A673 (cell line): ENCODE measurements around the gene GDF10. TPM values are rescaled to one million over a fixed set of nuclear protein-coding genes. Genes with fewer than 3 reads are reported as not detected.

ENCODE experiments used
- BruUV-seq: library from RNA; stranded (reverse); fragments of 400-500 nt; replicated peaks from 2 replicates; lab custom pipeline; 2021; lab: Mats Ljungman, UMichigan
- CTCF ChIA-PET: fragments of 300-600 bp; sonication (Branson Sonifier 250); formaldehyde crosslinking; loops from one replicate; lab custom pipeline; 2022; ENCODE audit warnings: antibody characterized with exemption; lab: Charles Lee
- POLR2A ChIA-PET: fragments of 300-600 bp; sonication (Branson Sonifier 250); formaldehyde crosslinking; loops from one replicate; lab custom pipeline; 2022; ENCODE audit warnings: antibody characterized with exemption; ENCODE audit not compliant: low non-redundant PET; lab: Charles Lee
- DNase-seq: peaks from one replicate; pipeline ENCODE4 v3.0.0-alpha.2; 2015; ENCODE audit warnings: low spot score
- H3K27ac ChIP-seq: fragments of 200-600 bp; sonication (generic); 2 replicates; pipeline ENCODE4 v1.5.1; 2016; ENCODE audit warnings: mixed run types, low read depth, mild to moderate bottlenecking, mixed read lengths, antibody characterized with exemption, low read length; ENCODE audit not compliant: poor library complexity, severe bottlenecking
- H3K27me3 ChIP-seq: fragments of 200-600 bp; sonication (generic); replicated peaks from 2 replicates; pipeline ENCODE4 v1.6.1; 2017; ENCODE audit warnings: mixed run types, low read depth, mild to moderate bottlenecking, mixed read lengths, antibody characterized with exemption, low read length; ENCODE audit not compliant: insufficient read depth, poor library complexity
- H3K36me3 ChIP-seq: fragments of 200-600 bp; sonication (generic); 2 replicates; pipeline ENCODE4 v1.6.1; 2016; ENCODE audit warnings: mixed run types, mild to moderate bottlenecking, mixed read lengths, antibody characterized with exemption, low read length; ENCODE audit not compliant: insufficient read depth, poor library complexity, severe bottlenecking
- H3K4me1 ChIP-seq: fragments of 200-600 bp; sonication (generic); 2 replicates; pipeline ENCODE4 v1.6.1; 2017; ENCODE audit warnings: mixed run types, mild to moderate bottlenecking, mixed read lengths, antibody characterized with exemption, low read length; ENCODE audit not compliant: insufficient read depth, poor library complexity, severe bottlenecking
- H3K4me3 ChIP-seq: fragments of 200-600 bp; sonication (generic); 2 replicates; pipeline ENCODE4 v1.5.1; 2016; ENCODE audit warnings: low read depth, mixed run types, mild to moderate bottlenecking, mixed read lengths, low read length; ENCODE audit not compliant: poor library complexity, severe bottlenecking
- H3K9me3 ChIP-seq: fragments of 200-600 bp; sonication (generic); 2 replicates; pipeline ENCODE4 v1.6.1; 2016; ENCODE audit warnings: mixed run types, low read depth, mild to moderate bottlenecking, mixed read lengths, antibody characterized with exemption, low read length; ENCODE audit not compliant: poor library complexity, severe bottlenecking
- CTCF ChIP-seq: fragments of 300-800, 200-600 bp; sonication (generic); conservative IDR thresholded peaks from 2 replicates; pipeline ENCODE4 v1.5.1; 2017; ENCODE audit warnings: low read depth, mild to moderate bottlenecking, antibody characterized with exemption, low read length, moderate library complexity, mixed read lengths
- EZH2 ChIP-seq: fragments of 200-600 bp; sonication (generic); IDR thresholded peaks from 2 replicates; pipeline ENCODE4 v1.6.1; 2017; ENCODE audit warnings: borderline replicate concordance, low read depth, mild to moderate bottlenecking, mixed read lengths, antibody characterized with exemption, low read length; ENCODE audit not compliant: poor library complexity, severe bottlenecking
- intact Hi-C: fragments of 100-400 bp; cut with micrococcal nuclease; formaldehyde crosslinking; loops from one replicate; pipeline ENCODE4 v1.10.0; 2022; ENCODE audit not compliant: unreplicated experiment
- total RNA-seq: library from RNA; stranded (reverse); gene quantifications from 2 replicates; pipeline ENCODE4 v1.2.3, GENCODE V29; 2021

Gene GDF10
- total RNA-seq, 1 experiment from 2014 or later, result 0.45 TPM

DNA sequence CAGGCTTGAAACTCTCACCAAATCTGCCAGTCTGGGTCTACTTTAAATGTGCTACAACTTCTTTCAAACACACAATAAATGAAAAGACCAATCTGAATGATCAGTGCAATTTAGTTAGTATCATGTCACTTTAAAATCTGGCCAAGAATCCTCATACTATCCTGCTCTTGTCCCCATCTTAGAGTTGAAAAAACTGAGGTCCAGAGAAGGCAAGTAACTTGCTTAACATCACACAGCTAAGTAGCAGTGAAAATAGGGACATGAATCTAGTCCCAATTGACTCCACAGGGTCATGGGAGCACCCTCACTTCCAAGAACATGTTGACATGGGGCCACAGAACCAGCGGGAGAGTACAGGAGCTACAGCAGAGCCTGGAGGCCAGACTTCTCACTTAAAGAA, 3.1 kb upstream of the GDF10 start:
- Histone ChIP-seq H3K27ac (no peak overlapping the region), H3K4me3 (no peak overlapping the region), H3K27me3 (peaks cover 69% of the 10 kb centered on the region), H3K36me3 (no peaks in the 10 kb centered on the region), H3K4me1 (no peaks in the 10 kb centered on the region), H3K9me3 (no peaks in the 10 kb centered on the region)
- BruUV-seq, result no TSS peak
- intact Hi-C loops, result no loop called here
- no peak for TF ChIP-seq EZH2
- no peak for TF ChIP-seq CTCF
- CTCF ChIA-PET, result no interaction called here
- no peak for DNase-seq
- POLR2A ChIA-PET, result no interaction called here

DNA sequence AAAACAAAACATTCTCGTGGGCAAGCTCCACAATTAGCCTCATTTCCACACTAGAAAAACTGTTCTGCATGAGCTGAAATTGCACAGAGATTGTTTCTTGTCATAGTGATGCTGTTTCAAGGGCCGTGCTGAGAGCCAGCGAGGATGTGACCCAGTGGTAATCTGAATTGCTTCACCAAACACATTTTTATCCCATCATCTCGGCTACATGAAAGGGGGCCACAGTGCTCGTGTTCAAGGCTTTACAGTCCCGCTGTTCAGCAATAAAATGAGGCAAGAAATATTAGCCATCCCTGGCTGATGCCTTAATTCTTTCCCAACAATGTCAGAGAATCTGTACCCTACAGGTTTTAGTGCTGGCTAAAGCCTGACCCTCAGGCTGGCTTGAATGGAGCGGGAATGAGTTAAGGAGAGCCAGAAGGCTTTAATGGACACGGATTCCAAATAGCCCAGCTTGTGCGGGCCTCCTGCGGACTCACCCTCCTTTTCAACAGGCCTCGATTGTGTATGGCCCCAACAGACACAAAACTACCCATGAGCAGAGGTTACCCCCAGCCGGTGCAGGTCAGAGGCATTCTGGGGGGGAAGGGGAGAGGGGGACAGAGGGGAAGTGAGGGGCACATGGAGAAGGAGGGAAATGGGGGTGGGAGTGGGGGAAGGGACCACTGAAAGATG, 2.0 kb upstream of the GDF10 start:
- Histone ChIP-seq H3K27me3 (peaks cover 76% of the 10 kb centered on the region), H3K4me1 (no peaks in the 10 kb centered on the region), H3K4me3 (no peak overlapping the region), H3K9me3 (no peaks in the 10 kb centered on the region), H3K27ac (no peak overlapping the region), H3K36me3 (no peaks in the 10 kb centered on the region)
- ChIA-PET POLR2A (no interaction called here), CTCF (interaction anchor here (1.7 kb wide), 1 partner anchor 14 kb away, joined by 3 read pairs; no protein-coding TSS in a partner anchor)
- BruUV-seq, result no TSS peak
- DNase-seq, result no peak
- TF ChIP-seq EZH2, result no peak
- TF ChIP-seq CTCF, result no peak
- intact Hi-C loops, result no loop called here

GRCh38 chr10:47298715-47299114, 1.3 kb upstream of the GDF10 start:
- Histone ChIP-seq H3K27ac (no peak overlapping the region), H3K27me3 (peaks cover 76% of the 10 kb centered on the region), H3K9me3 (no peaks in the 10 kb centered on the region), H3K4me1 (no peaks in the 10 kb centered on the region), H3K36me3 (no peaks in the 10 kb centered on the region), H3K4me3 (no peak overlapping the region)
- DNase-seq, result no peak
- CTCF ChIA-PET, result interaction anchor here (1.7 kb wide), 1 partner anchor 13 kb away, joined by 3 read pairs; no protein-coding TSS in a partner anchor
- intact Hi-C loops, result no loop called here
- BruUV-seq, result no TSS peak
- POLR2A ChIA-PET, result no interaction called here
- TF ChIP-seq CTCF (no peak), EZH2 (no peak)
